ENCODE measurements around the gene NLRC3.
A peak's percentile ranks its signal among the peaks of the same experiment; 100 is the strongest.

The NLRC3 gene

DNA sequence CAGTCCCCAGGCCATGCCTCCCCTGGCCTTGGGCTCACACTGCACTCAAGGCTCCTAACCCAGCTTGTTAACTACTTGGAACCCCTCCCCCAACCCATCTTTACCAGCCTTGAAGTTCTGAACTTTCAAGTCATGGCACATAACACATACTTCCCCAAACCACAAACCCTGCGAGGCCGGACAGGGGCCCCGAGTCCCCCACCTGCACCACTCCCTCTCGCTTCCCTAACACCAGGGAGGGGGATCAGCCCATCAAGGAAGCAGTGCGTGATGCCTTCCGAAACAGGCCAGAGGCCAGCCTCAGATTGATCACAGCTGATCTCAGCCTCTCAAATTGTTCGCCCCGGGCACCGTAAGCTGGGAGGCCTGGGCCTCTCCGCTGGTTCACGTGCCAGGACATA lies 3.0 kb upstream of the NLRC3 start:
- no peak for DNase-seq (ENCODE audit: low read depth)

DNA sequence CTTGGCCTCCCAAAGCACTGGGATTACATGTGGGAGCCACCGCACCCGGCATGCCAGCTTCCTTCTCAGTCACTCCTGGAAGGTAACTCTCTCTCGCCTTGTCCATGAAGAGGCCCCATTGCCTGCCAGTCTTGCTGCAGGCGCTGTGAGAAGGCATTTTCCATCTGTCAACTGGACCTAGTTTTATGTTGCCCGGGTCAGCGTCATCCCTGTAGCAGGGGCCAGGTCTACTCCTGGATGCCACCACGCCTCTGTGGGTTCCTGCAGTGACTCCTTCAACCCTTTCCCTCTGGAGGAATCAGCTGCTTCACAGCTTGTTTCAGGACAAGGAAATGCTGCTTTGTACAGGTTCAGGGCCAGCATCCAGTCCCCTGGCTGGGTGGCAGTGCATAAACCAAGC lies 2.6 kb upstream of the NLRC3 start:
- no peak for DNase-seq (ENCODE audit: low read depth)

DNA sequence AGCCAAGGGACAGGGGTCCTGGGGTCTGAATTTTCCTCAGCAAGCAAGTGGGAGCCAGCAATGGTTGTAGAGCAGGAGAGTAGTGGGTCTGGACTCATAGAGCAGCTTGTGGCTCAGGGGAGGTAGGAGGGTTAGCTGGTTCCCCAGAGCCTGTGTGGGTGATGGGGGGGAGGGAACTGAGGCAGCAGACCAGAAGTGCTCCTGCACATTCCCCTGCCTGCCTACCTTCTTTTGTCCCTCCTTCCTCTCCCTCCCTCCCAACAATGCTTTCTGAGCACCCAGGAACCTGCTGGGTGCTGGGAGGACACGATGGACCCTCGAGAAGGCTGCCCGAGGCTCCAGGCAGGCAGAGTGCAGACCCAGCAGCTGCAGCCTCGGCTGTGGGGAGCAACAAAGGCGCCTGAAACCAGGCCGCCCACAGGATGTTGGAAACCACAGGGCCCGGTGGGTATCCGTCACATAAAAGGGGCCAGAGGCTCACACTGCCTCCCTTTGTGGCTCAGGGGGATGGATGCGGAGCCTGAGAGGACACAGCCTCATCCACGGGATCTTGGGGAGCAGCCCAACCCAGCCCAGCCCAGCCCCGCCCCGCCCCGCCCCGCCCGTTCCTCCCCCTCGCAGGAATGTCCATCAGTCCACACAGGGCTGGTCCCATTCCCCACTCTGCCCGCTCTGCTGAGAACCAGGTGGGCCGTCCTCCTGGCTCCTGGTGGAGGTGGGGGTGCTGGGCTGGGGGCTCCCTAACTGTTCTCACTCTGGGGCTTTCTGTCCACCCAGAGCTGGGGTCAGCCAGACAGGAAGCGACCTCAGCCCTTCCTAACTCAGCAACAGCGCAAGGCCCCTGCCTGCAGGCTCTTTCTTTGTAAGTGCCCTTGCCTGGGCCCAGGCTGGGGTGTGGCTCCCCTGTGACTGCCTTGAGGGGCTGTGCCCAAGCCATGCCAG lies 1.7 kb upstream of the NLRC3 start:
- peak; percentile 29 for DNase-seq (ENCODE audit: low read depth)

DNA sequence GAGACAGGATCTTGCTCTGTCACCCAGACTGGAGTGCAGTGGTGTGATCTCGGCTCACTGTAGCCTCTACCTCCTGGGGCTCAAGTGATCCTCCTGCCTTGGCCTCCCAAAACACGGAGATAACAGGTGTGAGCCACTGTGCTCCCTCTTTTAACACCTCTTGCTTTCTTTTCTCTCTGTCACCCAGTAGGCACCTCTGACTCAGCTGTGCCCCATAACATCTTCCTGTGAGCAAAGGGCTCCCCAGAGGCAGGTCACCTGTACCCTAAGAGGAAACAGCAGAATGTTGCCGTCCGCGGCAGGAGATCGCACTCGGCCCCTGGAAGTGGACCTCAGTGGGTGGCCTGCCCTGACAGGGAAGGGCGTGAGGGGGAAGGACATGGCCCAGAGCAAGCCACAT lies 918 bp upstream of the NLRC3 start:
- no peak for DNase-seq (ENCODE audit: low read depth)

DNA sequence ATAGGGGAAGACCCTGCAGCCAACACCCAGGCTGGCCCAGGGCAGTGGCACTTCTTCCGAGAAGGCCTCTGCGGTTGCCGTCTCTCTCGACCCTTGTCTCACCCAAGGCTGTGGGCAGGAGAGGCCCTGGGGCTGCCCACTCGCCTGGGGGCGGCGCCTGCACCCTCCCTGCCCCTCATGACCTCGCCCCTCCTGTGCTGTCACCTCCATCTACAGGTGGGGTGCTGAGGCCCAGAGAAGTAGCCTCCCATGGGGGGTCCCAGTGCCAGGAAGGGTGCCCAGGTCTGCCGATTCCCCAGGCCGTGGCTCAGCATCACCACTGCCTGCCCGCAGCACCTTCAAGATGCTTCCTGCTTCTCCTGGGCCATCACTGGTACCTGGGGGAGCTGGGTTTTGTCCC lies 992 bp downstream of the NLRC3 start:
- no peak for DNase-seq (ENCODE audit: low read depth)

DNA sequence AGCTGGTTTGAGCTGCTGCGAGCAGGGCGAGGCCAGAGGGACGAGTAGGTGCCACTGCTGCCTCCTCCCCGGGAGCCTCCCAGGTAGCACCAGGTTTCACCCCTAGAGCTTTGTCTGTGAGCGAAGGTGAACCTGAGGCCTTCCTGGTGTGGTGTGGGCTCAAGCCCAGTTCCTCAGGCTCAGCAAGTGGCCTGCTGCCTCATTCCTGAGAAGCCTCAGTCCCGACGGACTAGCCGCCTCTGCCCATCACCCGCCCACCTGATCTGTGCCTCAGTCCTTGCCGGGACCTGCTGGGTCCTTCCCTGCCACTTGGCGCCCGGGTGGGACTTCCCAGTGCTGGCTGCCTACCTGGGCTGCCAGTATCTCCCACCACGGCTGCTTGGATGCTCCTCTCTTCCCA lies 1.7 kb downstream of the NLRC3 start:
- DNase-seq (ENCODE audit: low read depth), result no peak

DNA sequence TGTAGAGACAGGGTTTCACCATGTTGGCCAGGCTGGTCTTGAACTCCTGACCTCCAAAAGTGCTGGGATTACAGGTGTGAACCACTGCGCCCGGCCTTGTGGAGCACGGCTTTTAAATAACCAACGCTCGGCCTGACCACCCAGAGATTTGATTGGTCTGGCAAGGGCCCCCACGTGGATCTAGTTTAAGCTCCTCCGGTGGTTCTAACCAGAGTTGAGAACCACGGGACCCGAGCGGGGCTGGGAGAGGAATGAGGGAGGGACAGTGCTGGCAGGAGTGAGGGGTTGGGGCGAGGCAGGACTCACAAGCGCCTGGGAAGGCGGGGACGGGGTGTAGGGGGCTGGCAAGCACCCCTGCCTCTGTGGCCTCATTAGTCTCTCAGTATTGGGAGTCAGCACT lies 3.0 kb downstream of the NLRC3 start:
- no peak for DNase-seq (ENCODE audit: low read depth)

DNA sequence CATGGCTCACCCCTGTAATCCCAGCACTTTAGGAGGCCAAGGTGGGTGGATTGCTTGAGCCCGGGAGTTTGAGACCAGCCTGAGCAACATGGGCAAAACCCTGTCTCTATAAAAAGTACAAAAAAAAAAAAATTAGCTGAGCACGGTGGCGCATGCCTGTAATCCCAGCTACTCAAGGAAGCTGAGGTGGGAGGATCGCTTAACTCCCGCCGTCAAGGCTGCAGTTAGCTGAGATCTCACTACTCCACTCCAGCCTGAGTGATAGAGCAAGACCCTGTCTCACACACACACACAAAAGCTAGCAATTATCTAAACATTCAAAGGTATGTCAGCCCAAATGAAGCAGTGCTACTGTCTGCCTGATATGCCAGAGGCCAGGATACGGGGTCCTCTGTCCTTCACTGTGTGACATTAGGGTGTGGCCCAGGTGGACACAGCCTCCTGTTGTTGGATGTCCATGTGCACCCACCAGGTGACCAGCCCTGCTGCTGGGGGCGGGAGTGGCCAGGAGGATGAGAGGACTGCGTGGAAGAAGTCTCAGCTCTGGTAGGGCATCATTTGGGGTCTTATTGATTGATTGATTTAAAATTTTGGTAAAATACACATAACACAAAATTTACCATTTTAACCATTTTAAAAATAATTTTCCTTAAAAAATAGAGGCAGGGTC lies 3.9 kb downstream of the NLRC3 start:
- no peak for DNase-seq (ENCODE audit: low read depth)

DNA sequence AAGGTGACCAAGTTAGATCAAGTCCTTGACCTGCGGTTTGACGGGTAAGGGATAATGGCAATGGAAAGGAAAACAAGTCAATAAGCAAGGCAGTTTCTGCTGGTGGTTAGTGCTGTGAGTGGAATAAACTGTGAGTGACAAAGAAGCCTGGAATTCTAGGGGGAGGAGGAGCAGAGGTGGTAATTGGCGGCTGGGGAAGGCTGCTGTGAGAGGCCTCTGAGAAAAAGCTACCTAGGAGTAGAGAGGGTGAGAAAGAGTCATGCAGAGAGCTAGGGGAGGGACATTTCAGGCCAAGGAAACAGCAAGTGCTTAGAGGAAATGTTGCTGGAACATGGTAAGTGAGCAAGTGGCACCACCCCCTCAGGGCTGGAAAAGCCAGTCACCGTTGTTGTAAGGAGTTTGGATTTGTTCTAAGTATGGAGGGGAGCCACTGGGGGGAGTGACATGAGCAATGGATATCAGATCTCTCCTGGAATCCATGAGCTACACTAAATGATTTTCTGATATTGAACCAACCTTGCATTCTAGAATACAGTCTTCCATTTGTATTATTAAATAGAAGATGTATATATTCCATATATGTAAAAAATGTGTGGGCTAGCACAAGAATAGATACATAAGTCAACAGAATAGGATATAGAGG lies 6.7 kb downstream of the NLRC3 start:
- DNase-seq (ENCODE audit: low read depth), result no peak

DNA sequence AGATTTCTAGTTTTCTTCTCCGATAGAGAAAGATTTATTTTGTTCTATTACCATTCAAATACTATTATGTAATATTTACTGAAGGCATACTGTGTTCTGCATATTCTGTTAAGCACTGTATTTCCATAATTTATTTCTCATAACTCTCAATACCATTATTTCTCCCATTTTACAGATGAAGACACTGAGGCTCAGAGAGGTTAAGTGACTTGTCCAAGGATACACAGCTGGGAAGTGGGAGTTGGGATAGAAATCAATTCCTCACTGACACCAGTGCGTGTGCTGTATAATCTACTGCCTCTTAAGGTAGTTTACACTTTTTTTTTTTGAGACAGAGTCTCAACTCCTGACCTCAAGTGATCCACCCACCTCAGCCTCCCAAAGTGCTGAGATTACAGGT lies 7.4 kb downstream of the NLRC3 start:
- DNase-seq (ENCODE audit: low read depth), result no peak

DNA sequence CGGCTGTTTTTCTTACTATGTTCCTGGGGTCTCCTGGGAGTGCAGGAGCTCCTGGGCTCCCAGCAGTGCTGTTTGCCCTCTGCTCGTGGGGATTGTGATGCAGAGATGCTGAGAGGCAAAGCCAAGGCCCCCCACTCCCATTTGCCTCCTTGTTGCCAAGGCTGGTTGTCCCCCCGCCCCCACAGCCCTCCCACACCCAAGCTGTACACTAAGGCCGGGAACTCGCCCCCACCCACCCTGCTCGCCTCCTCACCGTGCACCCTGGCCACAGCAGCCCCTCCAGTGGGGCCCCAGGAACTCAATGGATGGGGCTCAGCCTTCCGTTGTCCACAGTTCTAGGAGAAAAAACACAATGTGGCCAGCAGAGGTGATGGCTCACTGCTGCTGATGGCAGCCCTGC lies 10.2 kb downstream of the NLRC3 start:
- DNase-seq (ENCODE audit: low read depth), result no peak

DNA sequence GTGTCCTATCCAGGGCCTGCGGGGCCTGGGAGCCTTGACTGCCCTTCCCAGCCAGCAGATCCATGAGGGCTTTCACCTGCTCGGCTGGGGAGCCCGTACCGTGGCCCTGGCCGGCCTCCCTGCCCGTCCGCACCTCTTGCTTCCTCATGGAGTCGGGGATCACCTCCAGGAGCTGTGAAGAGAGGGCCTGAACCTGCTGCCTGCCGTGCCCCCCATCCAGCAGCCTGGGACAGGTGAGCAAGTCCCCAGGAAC lies 12.4 kb downstream of the NLRC3 start:
- no peak for DNase-seq (ENCODE audit: low read depth)

DNA sequence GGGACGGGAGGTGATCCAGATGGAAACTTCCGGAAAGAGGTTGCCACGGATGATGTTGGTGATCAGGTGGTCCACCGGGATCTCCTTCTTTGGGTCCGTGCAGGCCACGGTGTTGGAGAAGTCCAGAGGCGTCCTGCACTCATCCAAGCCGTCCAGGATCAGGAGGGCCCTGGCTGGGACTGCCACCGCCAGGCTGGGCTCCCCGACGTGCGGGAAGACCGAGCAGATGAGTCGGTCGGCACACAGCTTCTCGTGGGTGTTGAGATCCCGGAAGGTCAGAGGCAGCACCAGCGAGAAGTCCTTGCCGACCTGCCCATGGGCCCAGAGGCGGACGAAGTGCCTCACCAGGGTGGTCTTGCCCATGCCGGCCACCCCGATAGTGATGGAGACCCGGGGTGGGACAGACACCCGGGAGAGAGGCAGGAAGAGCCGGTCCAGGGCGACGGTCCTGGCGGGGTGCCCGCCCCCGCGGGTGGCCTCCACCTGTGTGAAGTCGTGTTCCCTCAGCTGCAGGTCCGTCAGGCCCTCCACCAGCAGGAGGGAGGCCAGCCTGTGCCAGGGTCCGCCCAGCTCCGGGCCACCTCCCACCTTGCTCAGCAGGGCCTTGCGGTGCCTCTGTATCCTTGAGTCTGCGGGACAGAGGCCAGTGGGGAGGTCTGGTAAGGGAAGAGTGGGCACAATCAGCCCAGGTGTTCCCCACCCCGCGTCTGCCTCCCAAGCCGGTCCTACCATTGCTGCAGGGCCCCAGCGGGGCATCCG lies 12.9 kb downstream of the NLRC3 start:
- no peak for DNase-seq (ENCODE audit: low read depth)

DNA sequence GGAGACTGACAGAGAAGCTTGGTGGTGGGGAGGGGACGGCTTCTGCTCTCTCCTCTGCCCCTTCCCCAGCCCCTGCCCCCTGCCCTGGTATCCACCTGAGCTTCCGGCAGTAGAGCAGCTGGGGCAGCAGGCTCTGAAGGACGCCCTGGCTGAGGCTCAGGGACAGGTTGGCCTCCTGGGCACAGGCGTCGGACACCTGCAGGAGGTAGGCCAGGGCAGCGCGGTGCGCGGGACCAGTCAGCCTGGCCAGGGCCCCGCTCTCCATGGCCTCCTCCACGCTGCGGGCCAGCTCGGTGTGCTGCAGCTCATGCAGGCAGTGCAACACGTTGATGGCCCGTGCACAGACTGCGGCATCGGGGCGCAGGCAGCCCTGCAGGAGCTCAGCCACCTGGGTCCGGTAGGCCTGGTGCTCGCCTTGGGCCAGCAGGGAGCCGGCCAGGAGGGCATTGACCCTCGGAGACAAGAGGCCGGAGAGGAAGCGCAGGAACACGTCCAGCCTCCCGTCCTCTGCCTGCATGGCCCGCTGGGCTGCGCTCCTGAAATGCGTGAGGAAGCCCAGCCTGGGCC lies 14.2 kb downstream of the NLRC3 start:
- DNase-seq (ENCODE audit: low read depth), result no peak

DNA sequence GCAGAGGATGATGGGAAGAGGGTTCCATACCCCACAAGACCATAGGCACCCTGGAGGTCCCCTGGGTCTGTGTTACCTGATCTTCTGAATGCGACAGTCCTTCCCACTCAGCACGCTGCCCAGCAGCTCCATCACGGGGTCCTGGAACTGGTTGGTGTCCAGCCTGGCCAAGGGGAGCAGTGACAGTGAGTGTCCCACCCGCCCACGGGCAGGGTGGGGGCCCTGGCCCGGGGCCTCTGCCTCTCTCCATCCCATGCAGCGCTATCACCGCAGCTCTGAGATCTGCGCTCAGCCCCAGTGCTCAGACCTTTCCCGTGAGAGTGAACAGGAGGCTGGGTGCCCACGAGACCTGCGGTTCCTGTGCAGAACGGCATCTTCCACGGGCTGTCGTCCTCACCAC lies 15.6 kb downstream of the NLRC3 start:
- no peak for DNase-seq (ENCODE audit: low read depth)

DNA sequence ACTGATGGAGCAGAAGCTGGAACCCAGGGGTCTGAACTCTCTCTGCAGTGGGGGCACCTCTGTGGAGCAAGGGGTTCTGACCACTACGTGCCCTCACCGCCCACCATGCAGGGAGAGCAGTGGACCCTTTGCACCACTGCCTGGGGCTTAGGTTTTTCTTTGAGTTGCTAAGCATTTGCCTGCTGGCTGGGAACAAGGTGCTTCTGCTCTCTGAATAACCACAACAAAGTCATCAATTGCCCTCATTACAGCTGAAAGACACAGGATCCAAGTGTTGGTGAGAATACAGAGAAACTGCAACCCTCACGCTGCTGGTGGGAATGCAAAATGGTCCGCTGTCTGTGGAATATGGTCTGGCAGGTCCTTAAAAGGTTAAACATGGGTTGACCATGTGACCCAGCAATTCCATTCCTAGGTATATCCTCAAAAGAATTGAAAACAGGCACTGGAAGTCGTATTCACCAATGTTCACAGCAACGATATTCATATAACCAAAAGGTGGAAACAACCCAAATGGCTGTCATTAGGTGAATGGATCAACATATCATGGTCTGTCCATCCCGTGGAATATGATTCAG lies 22.8 kb downstream of the NLRC3 start:
- DNase-seq (ENCODE audit: low read depth), result no peak

DNA sequence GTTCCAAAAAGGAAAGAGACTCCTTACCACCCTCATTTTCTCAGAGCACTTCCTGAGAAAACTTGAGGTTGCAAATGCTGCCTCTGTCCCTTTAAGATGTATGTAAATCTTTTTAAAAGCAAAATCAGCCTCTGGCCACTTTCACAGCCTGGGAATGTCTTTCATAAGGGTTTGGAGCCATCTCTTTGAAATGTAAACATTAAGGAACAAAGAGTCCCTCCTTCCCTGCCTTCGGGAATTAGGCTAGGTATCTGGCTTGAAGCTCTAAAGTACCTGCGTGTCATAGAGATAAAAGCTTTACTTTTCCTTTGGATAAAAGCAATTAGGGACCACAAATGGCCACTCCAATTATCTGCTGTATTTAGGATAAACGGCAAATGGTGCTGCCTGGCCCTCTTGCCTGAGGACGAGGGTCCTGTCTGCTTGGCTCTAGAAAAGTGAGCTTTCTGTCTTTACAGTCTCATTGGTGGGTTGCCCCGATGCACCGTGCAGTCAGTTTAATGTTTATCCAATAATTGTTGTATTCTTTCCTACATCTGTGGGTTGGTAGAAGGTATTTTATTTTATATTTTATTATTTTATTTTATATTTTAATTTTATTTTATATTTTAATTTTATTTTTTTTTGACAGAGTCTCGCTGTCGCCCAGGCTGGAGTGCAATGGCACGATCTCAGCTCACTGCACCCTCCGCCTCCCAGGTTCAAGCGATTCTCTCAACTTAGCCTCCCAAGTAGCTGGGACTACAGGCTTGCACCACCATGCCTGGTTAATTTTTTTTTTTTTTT lies 23.9 kb downstream of the NLRC3 start:
- no peak for DNase-seq (ENCODE audit: low read depth)

DNA sequence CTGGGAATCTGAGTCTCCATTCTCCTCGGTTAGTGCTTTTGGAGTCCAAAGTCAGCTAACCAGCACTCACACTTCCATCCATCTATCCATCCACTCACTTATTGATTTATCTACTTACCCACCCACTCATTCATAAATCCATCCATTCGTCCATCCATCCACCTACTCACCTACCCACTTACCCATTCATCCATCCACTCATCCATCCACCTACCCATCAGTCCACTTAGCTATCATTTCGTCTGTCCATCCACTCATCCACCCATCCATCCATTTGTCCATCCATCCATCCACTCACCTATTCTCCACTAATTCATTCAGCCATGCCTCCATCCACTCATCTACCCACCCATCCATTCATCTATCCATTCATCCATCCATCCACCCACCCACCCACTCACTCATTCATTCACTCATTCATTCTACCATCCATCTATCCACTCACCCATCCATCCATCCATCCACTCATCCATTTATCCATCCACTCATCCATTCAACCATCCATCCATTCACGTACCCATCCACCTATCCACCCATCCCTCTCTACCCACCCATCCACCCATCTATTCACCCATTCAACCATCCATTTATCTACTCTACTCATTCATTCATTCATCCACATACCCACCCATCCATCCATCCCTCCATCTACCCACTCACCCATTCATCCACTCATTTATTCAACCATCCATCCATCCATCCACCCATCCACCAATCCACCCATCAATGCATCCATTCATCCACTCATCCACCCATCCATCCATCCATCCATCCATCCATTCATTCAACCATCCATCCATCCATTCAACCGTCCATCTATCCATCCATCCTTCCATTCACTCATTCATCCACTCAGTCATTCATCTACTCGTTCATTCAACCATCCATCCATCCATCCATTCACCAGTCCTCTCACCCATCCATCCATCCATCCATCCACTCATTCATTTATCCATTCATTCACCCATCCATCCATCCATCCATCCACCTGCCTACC lies 26.1 kb downstream of the NLRC3 start:
- DNase-seq (ENCODE audit: low read depth), result no peak

DNA sequence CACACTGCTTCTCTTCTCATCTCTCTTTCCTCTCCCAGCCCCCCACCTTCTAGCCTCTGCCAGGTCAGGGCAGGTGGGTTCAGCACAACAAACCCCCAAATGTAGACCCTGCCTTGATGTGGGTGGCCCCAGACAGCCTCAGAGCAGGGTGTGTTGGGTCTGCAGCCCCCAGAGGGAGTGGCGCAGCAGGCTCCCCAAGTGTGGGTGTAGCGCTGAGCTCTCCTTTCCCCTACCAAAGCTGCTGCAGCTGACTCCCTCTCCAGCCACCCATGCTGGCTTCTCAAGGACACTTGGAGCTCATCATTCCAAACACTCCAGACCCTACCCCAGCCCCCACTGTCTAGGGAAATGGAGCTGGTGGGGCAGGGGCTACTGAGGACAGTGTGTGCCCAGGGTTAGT lies 27.3 kb downstream of the NLRC3 start:
- no peak for DNase-seq (ENCODE audit: low read depth)

DNA sequence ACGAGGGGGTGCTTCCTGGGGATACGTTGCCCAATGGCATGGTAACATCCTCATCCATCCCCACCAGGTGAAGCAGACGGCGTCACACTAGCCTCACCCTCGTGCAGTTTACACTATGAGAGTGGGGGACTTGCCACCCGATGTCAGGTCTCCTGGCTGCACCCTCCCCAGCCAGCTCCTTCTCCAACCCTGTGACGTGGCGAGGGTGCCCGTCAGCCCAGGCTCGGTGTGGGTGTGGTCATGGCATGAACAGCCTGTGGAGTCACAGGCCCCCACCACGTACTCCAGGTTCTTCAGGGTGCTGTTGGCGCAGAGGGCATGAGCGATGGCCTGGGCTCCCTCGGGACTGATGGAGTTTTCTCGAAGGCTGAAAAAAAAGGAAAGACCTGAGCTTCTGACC lies 28.3 kb downstream of the NLRC3 start:
- no peak for DNase-seq (ENCODE audit: low read depth)
